ENCODE measurements around the gene PSMA8. TPM values are rescaled to one million over a fixed set of nuclear protein-coding genes. Genes with fewer than 3 reads are reported as not detected.

Gene PSMA8
- not detected for total RNA-seq

GRCh38 chr18:26133652-26134051 lies at the start of gene PSMA8:
PSMA8 (plus strand) TSS chr18:26133869; CDS start chr18:26133966, 97 bp downstream.
- TF ChIP-seq CTCF (IDR thresholded peaks at IDR 0.05; ENCODE audit: low read depth) = no peak

GRCh38 chr18:26085056-26085455 lies 48.6 kb upstream of the PSMA8 start:
- no peak for TF ChIP-seq CTCF (IDR thresholded peaks at IDR 0.05; ENCODE audit: low read depth)

GRCh38 chr18:26086959-26087358 lies 46.7 kb upstream of the PSMA8 start:
- TF ChIP-seq CTCF (IDR thresholded peaks at IDR 0.05; ENCODE audit: low read depth) = no peak

- no peak for TF ChIP-seq CTCF (IDR thresholded peaks at IDR 0.05; ENCODE audit: low read depth)
Observed at GRCh38 chr18:26088487-26088886, 45.2 kb upstream of the PSMA8 start.

- no peak for TF ChIP-seq CTCF (IDR thresholded peaks at IDR 0.05; ENCODE audit: low read depth)
Observed at GRCh38 chr18:26089293-26090129, 44.2 kb upstream of the PSMA8 start.

GRCh38 chr18:26090130-26091046 lies 43.3 kb upstream of the PSMA8 start, which contains the start of gene SS18:
SS18 (minus strand) TSS chr18:26090613; CDS start chr18:26090569, 44 bp downstream.
- no peak for TF ChIP-seq CTCF (IDR thresholded peaks at IDR 0.05; ENCODE audit: low read depth)

All from subcutaneous adipose tissue (tissue), 4 donors.